HepG2 (cell line): ENCODE results near the gene CMIP. TPM values are rescaled to one million over a fixed set of nuclear protein-coding genes. Genes with fewer than 3 reads are reported as not detected.

ENCODE experiments used
- AGO2 ChIP-seq: fragments of 200-400 bp; formaldehyde crosslinking; optimal IDR thresholded peaks from 2 replicates; pipeline ENCODE3; 2017; ENCODE audit warnings: mild to moderate bottlenecking, low read depth, low read length, moderate library complexity
- ATRX ChIP-seq: sonication (generic); formaldehyde crosslinking; IDR thresholded peaks from 2 replicates; pipeline ENCODE4 v1.4.0; 2020; ENCODE audit warnings: missing genetic modification reagents, borderline replicate concordance
- IKZF4 ChIP-seq: sonication (generic); formaldehyde crosslinking; IDR thresholded peaks from 2 replicates; pipeline ENCODE4 v1.5.1; 2020; ENCODE audit warnings: borderline replicate concordance, mild to moderate bottlenecking, low read depth, missing genetic modification reagents; ENCODE audit errors: not compliant biosample characterization
- MED1 ChIP-seq: sonication (generic); formaldehyde crosslinking; IDR thresholded peaks from 2 replicates; pipeline ENCODE4 v1.4.0; 2020; ENCODE audit warnings: missing genetic modification reagents
- MED13 ChIP-seq: sonication (generic); formaldehyde crosslinking; IDR thresholded peaks from 2 replicates; pipeline ENCODE4 v1.5.0; 2020; ENCODE audit warnings: missing genetic modification reagents
- MTA1 ChIP-seq: sonication (generic); formaldehyde crosslinking; IDR thresholded peaks from 2 replicates; pipeline ENCODE4 v1.4.0; 2020; ENCODE audit warnings: missing genetic modification reagents, mild to moderate bottlenecking, borderline replicate concordance
- MTA3 ChIP-seq: sonication (generic); formaldehyde crosslinking; IDR thresholded peaks from 2 replicates; pipeline ENCODE4 v1.4.0; 2020; ENCODE audit warnings: missing genetic modification reagents
- MXD4 ChIP-seq: IDR thresholded peaks from 2 replicates; pipeline ENCODE4 v1.6.1; 2016; ENCODE audit warnings: mild to moderate bottlenecking, missing biosample characterization, missing genetic modification reagents
- NR2F1 ChIP-seq, 2 experiments: fragments of 450-650 bp in 1 of 2; formaldehyde crosslinking in 1 of 2; IDR thresholded peaks; 2 replicates each; pipeline versions ENCODE4 v1.5.0 to v1.6.1; 2016 to 2020; ENCODE audit warnings: mild to moderate bottlenecking in 1 of 2, missing compliant biosample characterization in 1 of 2, missing genetic modification reagents in 1 of 2, moderate library complexity in 1 of 2
- PHF8 ChIP-seq: sonication (generic); formaldehyde crosslinking; IDR thresholded peaks from 2 replicates; pipeline ENCODE4 v1.5.0; 2020; ENCODE audit warnings: missing genetic modification reagents
- REXO4 ChIP-seq: sonication (generic); formaldehyde crosslinking; IDR thresholded peaks from 2 replicates; pipeline ENCODE4 v1.8.0; 2022; ENCODE audit warnings: missing genetic modification reagents, mild to moderate bottlenecking, borderline replicate concordance
- ZFP36 ChIP-seq: fragments of 150-350 bp; IDR thresholded peaks from 2 replicates; pipeline ENCODE4 v1.6.1; 2018; ENCODE audit warnings: borderline replicate concordance, low read length, low read depth; ENCODE audit not compliant: partially characterized antibody
- ZKSCAN8 ChIP-seq: IDR thresholded peaks from 2 replicates; pipeline ENCODE4 v1.6.1; 2016; ENCODE audit warnings: borderline replicate concordance, missing genetic modification reagents, missing compliant biosample characterization
- ZMYM4 ChIP-seq: sonication (generic); formaldehyde crosslinking; IDR thresholded peaks from 2 replicates; pipeline ENCODE4 v1.8.1; 2023; ENCODE audit warnings: mild to moderate bottlenecking, missing genetic modification reagents
- ZNF121 ChIP-seq: sonication (generic); formaldehyde crosslinking; IDR thresholded peaks from 2 replicates; pipeline ENCODE4 v1.5.0; 2020; ENCODE audit warnings: mild to moderate bottlenecking, missing genetic modification reagents
- ZNF629 ChIP-seq: sonication (generic); formaldehyde crosslinking; conservative IDR thresholded peaks from 2 replicates; pipeline ENCODE4 v1.5.0; 2020; ENCODE audit warnings: missing genetic modification reagents
- ZNF720 ChIP-seq: sonication (generic); formaldehyde crosslinking; IDR thresholded peaks from 2 replicates; pipeline ENCODE4 v1.4.0; 2020; ENCODE audit warnings: missing genetic modification reagents
- polyA plus RNA-seq, 8 experiments: library from polyadenylated mRNA; depleted of rRNA in 3 of 8; stranded (reverse) in 7 of 8; unstranded in 1 of 8; fragments of >200 nt; fragmentation: Illumina TruSeq in 4 of 8; extraction: Trizol in 4 of 8; gene quantifications; 2 replicates each; pipeline versions ENCODE4 v1.2.1 to v1.2.3, GENCODE V29; 2011 to 2016; ENCODE audit warnings: low read depth in 4 of 8, missing spikeins in 1 of 8, mixed read lengths in 1 of 8; ENCODE audit not compliant: insufficient read depth in 1 of 8
- total RNA-seq, 5 experiments: library from RNA; depleted of rRNA; stranded (reverse); fragments of >200 nt; fragmentation: Illumina TruSeq; extraction: Trizol; gene quantifications; 2 replicates each; pipeline ENCODE4 v1.2.3, GENCODE V29; 2016; ENCODE audit warnings: low read depth in 1 of 5
- TF ChIP-seq, protein P1 (sequence below): sonication (generic); formaldehyde crosslinking; IDR thresholded peaks from 2 replicates; pipeline ENCODE4 v1.4.0; 2020; ENCODE audit warnings: missing genetic modification reagents
- TF ChIP-seq, protein P2 (sequence below): IDR thresholded peaks from 2 replicates; pipeline ENCODE4 v1.6.1; 2016; ENCODE audit warnings: low read depth, control low read depth
- TF ChIP-seq, protein P3 (sequence below): sonication (generic); formaldehyde crosslinking; IDR thresholded peaks from 2 replicates; pipeline ENCODE4 v1.4.0; 2020; ENCODE audit warnings: missing genetic modification reagents, low read depth, mild to moderate bottlenecking, borderline replicate concordance
- TF ChIP-seq, protein P4 (sequence below): sonication (generic); formaldehyde crosslinking; IDR thresholded peaks from 2 replicates; pipeline ENCODE4 v1.8.0; 2022; ENCODE audit warnings: missing genetic modification reagents, mild to moderate bottlenecking, inconsistent platforms, borderline replicate concordance

CMIP gene
- total and polyA plus RNA-seq, 2 of the 13 experiments (the other 11 are each of a cell fraction or from before 2014, with no cell fraction given) = 10.9 to 18.1 TPM

DNA sequence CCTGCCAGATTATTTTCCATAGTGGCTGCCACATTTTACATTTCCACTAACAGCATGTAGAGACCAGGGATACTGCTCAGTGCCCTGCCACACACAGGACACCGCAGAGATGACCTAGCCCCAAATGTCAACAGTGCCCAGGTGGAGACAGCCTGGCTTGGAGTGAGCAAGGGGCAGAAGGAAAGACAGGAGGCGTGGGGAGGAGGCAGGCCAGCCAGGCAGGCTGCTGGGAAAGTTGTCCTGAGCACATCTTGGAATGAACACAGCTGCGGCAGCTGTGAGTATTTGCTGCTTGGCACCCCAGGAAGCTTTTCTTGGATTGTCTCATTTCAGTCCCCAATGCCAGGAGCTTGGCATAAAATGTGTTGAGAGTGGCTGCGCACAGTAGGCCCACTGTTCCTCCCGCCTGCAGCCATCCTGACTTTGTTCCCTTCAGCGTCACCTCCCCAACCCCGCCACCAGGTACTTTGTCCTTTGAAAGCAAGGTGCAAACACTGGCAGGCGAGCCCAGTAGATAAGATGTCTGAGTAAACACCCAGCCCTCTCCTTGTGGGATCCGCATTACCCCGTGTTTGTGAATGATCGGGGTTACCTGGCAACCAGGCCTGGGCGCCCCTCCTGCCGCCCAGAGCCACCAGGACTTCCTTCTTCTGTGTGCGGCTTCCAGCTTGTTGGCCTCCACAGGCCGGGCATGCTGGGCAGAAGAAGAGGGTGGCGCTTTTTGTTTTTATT lies 114.0 kb downstream of the CMIP start (continued):
- TF ChIP-seq, protein P1, sequence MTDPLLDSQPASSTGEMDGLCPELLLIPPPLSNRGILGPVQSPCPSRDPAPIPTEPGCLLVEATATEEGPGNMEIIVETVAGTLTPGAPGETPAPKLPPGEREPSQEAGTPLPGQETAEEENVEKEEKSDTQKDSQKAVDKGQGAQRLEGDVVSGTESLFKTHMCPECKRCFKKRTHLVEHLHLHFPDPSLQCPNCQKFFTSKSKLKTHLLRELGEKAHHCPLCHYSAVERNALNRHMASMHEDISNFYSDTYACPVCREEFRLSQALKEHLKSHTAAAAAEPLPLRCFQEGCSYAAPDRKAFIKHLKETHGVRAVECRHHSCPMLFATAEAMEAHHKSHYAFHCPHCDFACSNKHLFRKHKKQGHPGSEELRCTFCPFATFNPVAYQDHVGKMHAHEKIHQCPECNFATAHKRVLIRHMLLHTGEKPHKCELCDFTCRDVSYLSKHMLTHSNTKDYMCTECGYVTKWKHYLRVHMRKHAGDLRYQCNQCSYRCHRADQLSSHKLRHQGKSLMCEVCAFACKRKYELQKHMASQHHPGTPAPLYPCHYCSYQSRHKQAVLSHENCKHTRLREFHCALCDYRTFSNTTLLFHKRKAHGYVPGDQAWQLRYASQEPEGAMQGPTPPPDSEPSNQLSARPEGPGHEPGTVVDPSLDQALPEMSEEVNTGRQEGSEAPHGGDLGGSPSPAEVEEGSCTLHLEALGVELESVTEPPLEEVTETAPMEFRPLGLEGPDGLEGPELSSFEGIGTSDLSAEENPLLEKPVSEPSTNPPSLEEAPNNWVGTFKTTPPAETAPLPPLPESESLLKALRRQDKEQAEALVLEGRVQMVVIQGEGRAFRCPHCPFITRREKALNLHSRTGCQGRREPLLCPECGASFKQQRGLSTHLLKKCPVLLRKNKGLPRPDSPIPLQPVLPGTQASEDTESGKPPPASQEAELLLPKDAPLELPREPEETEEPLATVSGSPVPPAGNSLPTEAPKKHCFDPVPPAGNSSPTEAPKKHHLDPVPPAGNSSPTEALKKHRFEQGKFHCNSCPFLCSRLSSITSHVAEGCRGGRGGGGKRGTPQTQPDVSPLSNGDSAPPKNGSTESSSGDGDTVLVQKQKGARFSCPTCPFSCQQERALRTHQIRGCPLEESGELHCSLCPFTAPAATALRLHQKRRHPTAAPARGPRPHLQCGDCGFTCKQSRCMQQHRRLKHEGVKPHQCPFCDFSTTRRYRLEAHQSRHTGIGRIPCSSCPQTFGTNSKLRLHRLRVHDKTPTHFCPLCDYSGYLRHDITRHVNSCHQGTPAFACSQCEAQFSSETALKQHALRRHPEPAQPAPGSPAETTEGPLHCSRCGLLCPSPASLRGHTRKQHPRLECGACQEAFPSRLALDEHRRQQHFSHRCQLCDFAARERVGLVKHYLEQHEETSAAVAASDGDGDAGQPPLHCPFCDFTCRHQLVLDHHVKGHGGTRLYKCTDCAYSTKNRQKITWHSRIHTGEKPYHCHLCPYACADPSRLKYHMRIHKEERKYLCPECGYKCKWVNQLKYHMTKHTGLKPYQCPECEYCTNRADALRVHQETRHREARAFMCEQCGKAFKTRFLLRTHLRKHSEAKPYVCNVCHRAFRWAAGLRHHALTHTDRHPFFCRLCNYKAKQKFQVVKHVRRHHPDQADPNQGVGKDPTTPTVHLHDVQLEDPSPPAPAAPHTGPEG (CRISPR knock-in tag) = no peak
- no peak for TF ChIP-seq ZNF629 (CRISPR knock-in tag)
- TF ChIP-seq, protein P2, sequence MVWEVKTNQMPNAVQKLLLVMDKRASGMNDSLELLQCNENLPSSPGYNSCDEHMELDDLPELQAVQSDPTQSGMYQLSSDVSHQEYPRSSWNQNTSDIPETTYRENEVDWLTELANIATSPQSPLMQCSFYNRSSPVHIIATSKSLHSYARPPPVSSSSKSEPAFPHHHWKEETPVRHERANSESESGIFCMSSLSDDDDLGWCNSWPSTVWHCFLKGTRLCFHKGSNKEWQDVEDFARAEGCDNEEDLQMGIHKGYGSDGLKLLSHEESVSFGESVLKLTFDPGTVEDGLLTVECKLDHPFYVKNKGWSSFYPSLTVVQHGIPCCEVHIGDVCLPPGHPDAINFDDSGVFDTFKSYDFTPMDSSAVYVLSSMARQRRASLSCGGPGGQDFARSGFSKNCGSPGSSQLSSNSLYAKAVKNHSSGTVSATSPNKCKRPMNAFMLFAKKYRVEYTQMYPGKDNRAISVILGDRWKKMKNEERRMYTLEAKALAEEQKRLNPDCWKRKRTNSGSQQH = no peak; the same call in 1 of the 2 replicates
- no peak for TF ChIP-seq IKZF4 (CRISPR knock-in tag)
- TF ChIP-seq REXO4 = no peak
- TF ChIP-seq MTA3 (CRISPR knock-in tag) = no peak
- no peak for TF ChIP-seq MXD4 (CRISPR knock-in tag)
- peak; percentile 93 for TF ChIP-seq MTA1 (CRISPR knock-in tag)
- TF ChIP-seq ZKSCAN8 = no peak
- no peak for TF ChIP-seq MED13 (CRISPR knock-in tag)
- 0 out of 4 replicates have a peak, but pooled peaks of 1 of the 2 experiments have one; percentile 25 for TF ChIP-seq NR2F1 (CRISPR knock-in tag; IDR thresholded peaks at IDR 0.05)
- no peak for TF ChIP-seq PHF8 (CRISPR knock-in tag)
- TF ChIP-seq, protein P3, sequence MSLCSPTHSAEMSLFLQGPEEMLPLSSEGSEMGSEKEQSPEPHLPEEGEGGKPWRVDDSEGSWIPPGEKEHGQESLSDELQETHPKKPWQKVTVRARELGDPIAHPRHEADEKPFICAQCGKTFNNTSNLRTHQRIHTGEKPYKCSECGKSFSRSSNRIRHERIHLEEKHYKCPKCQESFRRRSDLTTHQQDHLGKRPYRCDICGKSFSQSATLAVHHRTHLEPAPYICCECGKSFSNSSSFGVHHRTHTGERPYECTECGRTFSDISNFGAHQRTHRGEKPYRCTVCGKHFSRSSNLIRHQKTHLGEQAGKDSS (CRISPR knock-in tag) = no peak
- peak; percentile 55; the same call in 1 of the 2 replicates for TF ChIP-seq MED1 (CRISPR knock-in tag)
- TF ChIP-seq ZMYM4 (CRISPR knock-in tag) = peak; percentile 77
- no peak for TF ChIP-seq ZNF121 (CRISPR knock-in tag)
- TF ChIP-seq, protein P4, sequence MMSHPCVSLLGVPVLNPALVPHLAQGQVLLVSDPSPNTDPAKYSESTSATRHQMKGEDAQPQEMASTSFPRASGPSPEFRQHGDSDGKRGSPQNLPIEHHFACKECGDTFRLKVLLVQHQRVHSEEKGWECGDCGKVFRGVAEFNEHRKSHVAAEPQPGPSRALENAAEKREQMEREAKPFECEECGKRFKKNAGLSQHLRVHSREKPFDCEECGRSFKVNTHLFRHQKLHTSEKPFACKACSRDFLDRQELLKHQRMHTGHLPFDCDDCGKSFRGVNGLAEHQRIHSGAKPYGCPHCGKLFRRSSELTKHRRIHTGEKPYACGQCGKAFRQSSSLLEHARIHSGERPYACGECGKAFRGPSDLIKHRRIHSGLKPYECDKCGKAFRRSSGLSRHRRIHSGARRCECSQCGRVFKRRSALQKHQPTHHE (CRISPR knock-in tag) = no peak
- TF ChIP-seq AGO2 = no peak
- TF ChIP-seq ZNF720 (CRISPR knock-in tag) = no peak
- TF ChIP-seq ZFP36 = no peak
- TF ChIP-seq ATRX (CRISPR knock-in tag) = no peak
